ENCODE data around the gene PPP2R5E. TPM values are rescaled to one million over a fixed set of nuclear protein-coding genes. Genes with fewer than 3 reads are reported as not detected.

PPP2R5E gene
- total RNA-seq, 3 donors from 2014 or later, result 23.0 to 29.9 (median 23.6) TPM

DNA sequence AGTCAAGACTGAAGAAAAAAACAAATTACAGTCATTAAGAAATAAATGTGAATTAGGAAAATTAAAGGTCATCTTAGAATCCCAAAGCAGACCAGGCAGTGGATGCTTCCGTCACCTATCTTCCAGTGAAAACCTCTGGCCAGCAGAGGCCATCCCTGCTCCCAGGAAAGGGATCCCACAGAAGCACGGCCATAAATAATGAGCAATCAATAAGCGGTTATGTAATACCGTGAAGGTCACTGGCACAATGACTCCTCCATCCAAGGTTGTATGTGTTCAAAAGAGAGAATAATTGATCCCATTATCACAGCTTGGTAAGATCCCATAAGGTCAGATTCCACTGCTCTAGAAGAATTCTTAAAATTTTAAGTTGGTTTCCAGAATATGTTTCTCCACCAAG lies 85.7 kb downstream of the PPP2R5E start:
- no peak for DNase-seq (ENCODE audit: low spot score in 2 of 2)
- TF ChIP-seq, protein P1, sequence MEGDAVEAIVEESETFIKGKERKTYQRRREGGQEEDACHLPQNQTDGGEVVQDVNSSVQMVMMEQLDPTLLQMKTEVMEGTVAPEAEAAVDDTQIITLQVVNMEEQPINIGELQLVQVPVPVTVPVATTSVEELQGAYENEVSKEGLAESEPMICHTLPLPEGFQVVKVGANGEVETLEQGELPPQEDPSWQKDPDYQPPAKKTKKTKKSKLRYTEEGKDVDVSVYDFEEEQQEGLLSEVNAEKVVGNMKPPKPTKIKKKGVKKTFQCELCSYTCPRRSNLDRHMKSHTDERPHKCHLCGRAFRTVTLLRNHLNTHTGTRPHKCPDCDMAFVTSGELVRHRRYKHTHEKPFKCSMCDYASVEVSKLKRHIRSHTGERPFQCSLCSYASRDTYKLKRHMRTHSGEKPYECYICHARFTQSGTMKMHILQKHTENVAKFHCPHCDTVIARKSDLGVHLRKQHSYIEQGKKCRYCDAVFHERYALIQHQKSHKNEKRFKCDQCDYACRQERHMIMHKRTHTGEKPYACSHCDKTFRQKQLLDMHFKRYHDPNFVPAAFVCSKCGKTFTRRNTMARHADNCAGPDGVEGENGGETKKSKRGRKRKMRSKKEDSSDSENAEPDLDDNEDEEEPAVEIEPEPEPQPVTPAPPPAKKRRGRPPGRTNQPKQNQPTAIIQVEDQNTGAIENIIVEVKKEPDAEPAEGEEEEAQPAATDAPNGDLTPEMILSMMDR (IDR thresholded peaks at IDR 0.05), result no peak
- TF ChIP-seq POLR2A (IDR thresholded peaks at IDR 0.05), result no peak
- H3K27ac ChIP-seq, result no peak overlapping the region
- H3K4me1 ChIP-seq, result no peaks in the 10 kb centered on the region
- H3K27me3 ChIP-seq, result no peaks in the 10 kb centered on the region
- no peaks in the 10 kb centered on the region for H3K9me3 ChIP-seq
- no peak overlapping the region for H3K4me3 ChIP-seq
- H3K36me3 ChIP-seq, result no peaks in the 10 kb centered on the region
- intact Hi-C loops (cut with DNase I; ENCODE audit: low total_unique reads), result loop anchor here (10.0 kb wide), 1 partner anchor 1953 kb away; no protein-coding TSS in a partner anchor

DNA sequence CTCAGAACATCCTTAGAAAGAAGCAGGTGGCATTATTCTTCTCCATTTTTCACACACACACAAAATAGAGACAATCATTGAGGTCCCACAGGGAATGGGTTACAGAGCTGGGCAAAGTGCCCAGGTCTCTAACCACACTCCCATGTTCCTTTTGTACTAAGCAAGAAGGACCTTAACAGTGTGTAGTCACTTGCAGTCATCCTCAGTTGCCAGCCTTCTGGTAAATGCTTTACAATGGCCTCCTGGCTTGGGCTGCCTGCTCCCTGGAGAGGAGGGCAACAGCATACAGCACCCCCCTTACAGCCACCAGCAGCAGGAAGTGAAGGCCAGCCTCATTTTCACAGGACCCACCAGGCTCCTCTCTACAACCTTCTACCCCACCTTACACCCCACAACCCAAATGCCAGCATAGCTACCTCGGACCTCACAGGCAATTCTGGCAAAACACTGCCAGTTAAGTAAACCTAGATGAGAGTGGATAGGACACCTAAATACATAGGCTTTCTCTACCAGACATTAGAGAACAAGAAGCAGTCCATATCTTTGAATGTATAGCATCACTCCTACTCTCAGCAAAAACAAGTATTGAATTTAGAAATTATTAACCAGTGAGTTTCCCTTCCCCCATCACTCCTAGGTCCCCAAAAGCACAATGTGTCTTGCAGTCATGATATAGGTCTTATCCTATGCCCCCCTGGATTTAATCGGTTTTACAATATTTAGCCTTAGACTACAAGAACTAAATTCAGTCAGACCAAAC lies 88.1 kb downstream of the PPP2R5E start:
- no peaks in the 10 kb centered on the region for H3K9me3 ChIP-seq
- no peak for TF ChIP-seq POLR2A (IDR thresholded peaks at IDR 0.05)
- no peak for TF ChIP-seq POLR2AphosphoS5 (IDR thresholded peaks at IDR 0.05)
- TF ChIP-seq, protein P1 (IDR thresholded peaks at IDR 0.05), result no peak
- intact Hi-C loops (cut with DNase I; ENCODE audit: low total_unique reads), result loop anchor here (10.0 kb wide), 1 partner anchor 1950 kb away; no protein-coding TSS in a partner anchor
- no peak for DNase-seq (ENCODE audit: low spot score in 2 of 2)
- no peaks in the 10 kb centered on the region for H3K27me3 ChIP-seq
- H3K36me3 ChIP-seq, result no peaks in the 10 kb centered on the region
- no peak overlapping the region for H3K27ac ChIP-seq
- H3K4me3 ChIP-seq, result no peak overlapping the region
- no peaks in the 10 kb centered on the region for H3K4me1 ChIP-seq

DNA sequence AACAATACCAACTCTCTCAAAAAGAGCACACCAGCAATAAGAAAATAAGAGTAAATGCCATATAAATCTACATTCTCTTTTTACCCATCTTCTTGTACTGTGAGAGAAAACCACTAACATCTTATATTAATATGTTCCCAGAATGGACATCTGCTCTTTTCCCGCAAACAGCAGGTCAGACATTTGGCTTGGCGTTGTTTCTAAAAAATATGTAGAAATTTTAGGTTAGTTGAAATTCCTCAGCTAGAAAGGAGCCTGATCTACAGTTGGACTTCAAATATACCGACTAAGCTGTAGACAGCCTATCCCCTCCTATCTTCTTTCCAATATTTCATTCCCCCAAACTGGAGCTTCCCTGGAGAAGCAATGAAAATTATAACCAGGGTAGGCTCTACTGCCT lies 88.7 kb downstream of the PPP2R5E start:
- Histone ChIP-seq H3K27ac (no peak overlapping the region), H3K36me3 (no peaks in the 10 kb centered on the region), H3K4me3 (no peak overlapping the region), H3K27me3 (no peaks in the 10 kb centered on the region), H3K4me1 (no peaks in the 10 kb centered on the region), H3K9me3 (no peaks in the 10 kb centered on the region)
- TF ChIP-seq, protein P1 (IDR thresholded peaks at IDR 0.05), result no peak
- no peak for TF ChIP-seq POLR2A (IDR thresholded peaks at IDR 0.05)
- no peak for TF ChIP-seq POLR2AphosphoS5 (IDR thresholded peaks at IDR 0.05)
- intact Hi-C loops (cut with DNase I; ENCODE audit: low total_unique reads), result loop anchor here (10.0 kb wide), 1 partner anchor 1950 kb away; no protein-coding TSS in a partner anchor
- no peak for DNase-seq (ENCODE audit: low spot score in 2 of 2)

DNA sequence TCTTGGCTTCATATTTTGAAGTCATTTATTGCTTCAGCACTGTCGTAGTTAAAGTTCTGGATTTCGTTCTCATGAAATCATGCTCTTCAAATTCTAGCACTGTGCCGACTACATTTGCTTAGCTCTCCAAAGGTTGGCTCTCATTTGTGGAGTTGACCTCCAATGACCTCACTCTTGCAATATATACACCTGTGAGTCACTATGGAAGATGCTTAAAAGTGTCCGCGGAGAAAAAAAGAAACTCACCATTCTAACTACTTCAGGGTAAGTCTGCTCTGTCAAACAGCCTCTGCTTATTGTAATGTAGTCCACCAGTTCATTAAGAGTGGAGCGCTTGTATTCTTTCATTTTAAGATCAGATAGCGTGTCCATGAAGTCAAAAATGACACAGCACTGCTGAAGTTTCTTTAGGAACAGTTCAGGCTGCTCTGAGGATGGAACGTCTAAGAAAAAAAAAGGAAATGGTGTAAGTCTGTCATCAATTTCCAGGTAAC lies 89.7 kb downstream of the PPP2R5E start:
- no peak for TF ChIP-seq POLR2A (IDR thresholded peaks at IDR 0.05)
- no peak for TF ChIP-seq POLR2AphosphoS5 (IDR thresholded peaks at IDR 0.05)
- TF ChIP-seq, protein P1 (IDR thresholded peaks at IDR 0.05), result no peak
- DNase-seq (ENCODE audit: low spot score in 2 of 2), result no peak
- Histone ChIP-seq H3K27ac (no peak overlapping the region), H3K27me3 (no peaks in the 10 kb centered on the region), H3K9me3 (no peaks in the 10 kb centered on the region), H3K36me3 (no peaks in the 10 kb centered on the region), H3K4me3 (no peak overlapping the region), H3K4me1 (no peaks in the 10 kb centered on the region)
- intact Hi-C loops (cut with DNase I; ENCODE audit: low total_unique reads), result loop anchor here (10.0 kb wide), 1 partner anchor 1949 kb away; no protein-coding TSS in a partner anchor

DNA sequence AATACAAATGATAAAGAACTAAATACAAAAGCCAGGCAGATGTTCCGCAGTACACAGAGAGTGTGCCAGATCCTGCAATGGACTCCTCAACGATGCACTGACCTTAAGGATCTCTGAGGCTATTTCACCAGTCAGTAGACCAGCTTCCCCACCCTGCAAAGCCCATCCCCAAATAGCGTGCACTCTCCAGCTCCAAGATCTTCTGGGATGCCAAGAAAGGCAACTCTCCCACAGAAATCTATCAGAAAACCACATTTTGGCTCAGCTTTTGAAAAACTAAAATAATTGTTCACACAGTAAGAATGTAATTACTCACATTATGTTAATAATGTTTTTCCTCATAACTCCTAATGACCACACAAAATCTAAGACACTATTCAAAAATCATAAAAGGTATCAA lies 90.4 kb downstream of the PPP2R5E start:
- no peaks in the 10 kb centered on the region for H3K36me3 ChIP-seq
- intact Hi-C loops (cut with DNase I; ENCODE audit: low total_unique reads), result loop anchor here (10.0 kb wide), 1 partner anchor 1948 kb away; no protein-coding TSS in a partner anchor
- H3K27me3 ChIP-seq, result no peaks in the 10 kb centered on the region
- DNase-seq (ENCODE audit: low spot score in 2 of 2), result no peak
- no peak overlapping the region for H3K27ac ChIP-seq
- H3K9me3 ChIP-seq, result no peaks in the 10 kb centered on the region
- no peak overlapping the region for H3K4me3 ChIP-seq
- TF ChIP-seq POLR2A (IDR thresholded peaks at IDR 0.05) (no peak), POLR2AphosphoS5 (IDR thresholded peaks at IDR 0.05) (no peak)
- TF ChIP-seq, protein P1 (IDR thresholded peaks at IDR 0.05), result no peak
- H3K4me1 ChIP-seq, result no peaks in the 10 kb centered on the region

All from breast epithelium (tissue), 4 donors.